Liver (tissue), 9 donors: ENCODE measurements around the gene FSD1. TPM values are rescaled to one million over a fixed set of nuclear protein-coding genes. Genes with fewer than 3 reads are reported as not detected.

Experiments
- DNase-seq: peaks from one replicate; pipeline ENCODE4 v3.0.0-alpha.2; 2017; ENCODE audit warnings: low spot score
- H3K27ac ChIP-seq, 2 donors: one replicate each; pipeline ENCODE4 v1.7.0; 2013; ENCODE audit warnings: inconsistent platforms in 2 of 2, low read length in 2 of 2, control low read depth in 1 of 2, low read depth in 1 of 2, mild to moderate bottlenecking in 1 of 2
- H3K27me3 ChIP-seq, 4 donors: one replicate each; pipeline versions ENCODE4 v1.6.1 to v1.7.0; 2013; ENCODE audit warnings: low read length in 3 of 4, inconsistent platforms in 1 of 4, mild to moderate bottlenecking in 1 of 4, moderate library complexity in 1 of 4; ENCODE audit not compliant: control insufficient read depth in 4 of 4, insufficient read depth in 4 of 4
- H3K36me3 ChIP-seq, 4 donors: one replicate each; pipeline versions ENCODE4 v1.6.1 to v1.7.0; 2013; ENCODE audit warnings: low read length in 3 of 4, mild to moderate bottlenecking in 3 of 4, low read depth in 1 of 4, moderate library complexity in 1 of 4; ENCODE audit not compliant: control insufficient read depth in 4 of 4, insufficient read depth in 3 of 4
- H3K4me1 ChIP-seq, 4 donors: one replicate each; pipeline versions ENCODE4 v1.6.1 to v1.7.0; 2013; ENCODE audit warnings: low read length in 3 of 4, mild to moderate bottlenecking in 3 of 4, moderate library complexity in 1 of 4; ENCODE audit not compliant: control insufficient read depth in 4 of 4, insufficient read depth in 4 of 4
- H3K4me3 ChIP-seq, 3 donors: one replicate each; pipeline versions ENCODE4 v1.6.1 to v1.7.0; 2013; ENCODE audit warnings: low read length in 3 of 3, control low read depth in 1 of 3, low read depth in 1 of 3, mild to moderate bottlenecking in 1 of 3
- H3K9ac ChIP-seq, 2 donors: one replicate each; pipeline ENCODE4 v1.7.0; 2013; ENCODE audit warnings: low read length in 2 of 2, mild to moderate bottlenecking in 2 of 2, moderate library complexity in 2 of 2, control low read depth in 1 of 2, low read depth in 1 of 2
- H3K9me3 ChIP-seq, 4 donors: one replicate each; pipeline versions ENCODE4 v1.6.1 to v1.7.0; 2013; ENCODE audit warnings: low read length in 3 of 4; ENCODE audit not compliant: control insufficient read depth in 4 of 4
- EGR1 ChIP-seq, 2 donors: IDR thresholded peaks; 2 replicates each; pipeline ENCODE4 v1.6.1; 2016 to 2018; ENCODE audit warnings: antibody characterized with exemption in 2 of 2, low read depth in 2 of 2
- FOXA1 ChIP-seq: IDR thresholded peaks from 2 replicates; pipeline ENCODE4 v1.6.1; 2016; ENCODE audit warnings: antibody characterized with exemption
- FOXA2 ChIP-seq: IDR thresholded peaks from 2 replicates; pipeline ENCODE4 v1.6.1; 2016; ENCODE audit warnings: antibody characterized with exemption
- GABPA ChIP-seq, 2 donors: IDR thresholded peaks in 1 of 2; conservative IDR thresholded peaks in 1 of 2; 2 replicates each; pipeline ENCODE4 v1.6.1; 2016; ENCODE audit warnings: antibody characterized with exemption in 2 of 2, mild to moderate bottlenecking in 1 of 2, moderate library complexity in 1 of 2
- HNF4A ChIP-seq, 2 donors: conservative IDR thresholded peaks; 2 replicates each; pipeline ENCODE4 v1.6.1; 2016; ENCODE audit warnings: antibody characterized with exemption in 2 of 2, mild to moderate bottlenecking in 2 of 2
- HNF4G ChIP-seq: IDR thresholded peaks from 2 replicates; pipeline ENCODE4 v1.6.1; 2016; ENCODE audit warnings: antibody characterized with exemption
- JUND ChIP-seq, 2 donors: IDR thresholded peaks; 2 replicates each; pipeline ENCODE4 v1.6.1; 2016; ENCODE audit warnings: antibody characterized with exemption in 2 of 2
- NR2F2 ChIP-seq: IDR thresholded peaks from 2 replicates; pipeline ENCODE4 v1.6.1; 2016; ENCODE audit warnings: antibody characterized with exemption
- RAD21 ChIP-seq, 2 donors: IDR thresholded peaks; 2 replicates each; pipeline ENCODE4 v1.6.1; 2016; ENCODE audit warnings: antibody characterized with exemption in 2 of 2, mild to moderate bottlenecking in 2 of 2
- RXRA ChIP-seq, 2 donors: IDR thresholded peaks; 2 replicates each; pipeline ENCODE4 v1.6.1; 2017 to 2018; ENCODE audit warnings: antibody characterized with exemption in 2 of 2, mild to moderate bottlenecking in 1 of 2
- SP1 ChIP-seq: IDR thresholded peaks from 2 replicates; pipeline ENCODE4 v1.6.1; 2018; ENCODE audit warnings: antibody characterized with exemption, mild to moderate bottlenecking
- TAF1 ChIP-seq: conservative IDR thresholded peaks from 2 replicates; pipeline ENCODE4 v1.6.1; 2016; ENCODE audit warnings: antibody characterized with exemption, mild to moderate bottlenecking
- YY1 ChIP-seq: IDR thresholded peaks from 2 replicates; pipeline ENCODE4 v1.6.1; 2016; ENCODE audit warnings: antibody characterized with exemption, mild to moderate bottlenecking
- WGBS: extraction: QIAGEN DNeasy Blood & Tissue Kit; methylation state at CpG from one replicate; pipeline ENCODE4 v1.1.7; 2013; 5-methylcytosine and 5-hydroxymethylcytosine counted together
- polyA plus RNA-seq, 2 donors: library from polyadenylated mRNA; stranded (reverse) in 1 of 2; unstranded in 1 of 2; fragments of 200-250 nt in 1 of 2; fragments of >200 nt in 1 of 2; fragmentation: Nextera tagmentation in 1 of 2; extraction: Ambion mirVana in 1 of 2; gene quantifications; one replicate each; pipeline versions ENCODE4 v1.2.1 to v1.2.3, GENCODE V29; 2013 to 2015
- total RNA-seq, 2 donors: library from RNA; depleted of rRNA; stranded (reverse); fragments of >200 nt; gene quantifications; one replicate each; pipeline ENCODE4 v1.2.3, GENCODE V29; 2014
- TF ChIP-seq, protein P1 (sequence below): IDR thresholded peaks from 2 replicates; pipeline ENCODE4 v1.6.1; 2016; ENCODE audit warnings: antibody characterized with exemption
- TF ChIP-seq, protein P2 (sequence below): IDR thresholded peaks from 2 replicates; pipeline ENCODE4 v1.6.1; 2016; ENCODE audit warnings: antibody characterized with exemption
- TF ChIP-seq, protein P3 (sequence below): IDR thresholded peaks from 2 replicates; pipeline ENCODE4 v1.6.1; 2016; ENCODE audit warnings: antibody characterized with exemption
- TF ChIP-seq, protein P4 (sequence below): IDR thresholded peaks from 2 replicates; pipeline ENCODE4 v1.6.1; 2016; ENCODE audit warnings: antibody characterized with exemption, mild to moderate bottlenecking
- TF ChIP-seq, protein P5 (sequence below): fragments of 150-350 bp; IDR thresholded peaks from 2 replicates; pipeline ENCODE4 v1.5.1; 2017; ENCODE audit warnings: improper control_type of control experiment, low read depth, low read length; ENCODE audit not compliant: missing input control
- donor health status: healthy.
- donor health status: healthy.
- donor health status: healthy.
- donor health status: healthy.
- donor health status: healthy.

Gene FSD1
- total and polyA plus RNA-seq, 4 donors: 0.05 to 0.92 (median 0.19) TPM; not detected in 1

DNA sequence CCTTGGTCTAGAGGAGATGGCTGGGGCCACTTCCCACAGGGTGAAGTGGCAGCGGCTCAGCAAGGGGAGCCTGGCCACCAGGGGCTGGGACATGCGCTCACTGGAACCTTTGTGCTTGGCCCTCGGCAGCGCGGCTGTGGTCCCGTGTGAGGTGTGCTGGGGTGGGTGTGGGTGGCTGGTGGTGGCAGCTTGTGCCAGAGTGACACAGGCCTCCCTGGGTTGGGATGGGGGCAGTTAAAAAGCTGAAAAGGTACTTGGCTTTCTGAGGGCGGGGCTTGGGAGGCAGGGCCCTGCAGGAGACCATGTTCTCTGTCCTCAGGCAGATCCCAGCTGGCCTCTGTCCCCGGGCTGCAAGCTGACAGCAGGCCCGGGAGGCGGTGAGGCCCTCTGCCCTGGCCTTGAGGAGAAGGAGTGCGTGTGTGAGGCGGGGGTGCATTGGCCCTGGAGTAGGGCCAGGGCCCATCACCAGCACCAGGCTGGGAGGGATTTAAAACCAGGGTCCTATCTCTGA is 56.3 kb downstream of the FSD1 start:
- no peak overlapping the region for H3K4me3 ChIP-seq
- no peak overlapping the region for H3K27ac ChIP-seq
- H3K36me3 ChIP-seq: peaks cover 4 to 62% (median 33%) of the 10 kb centered on the region in 4 donors
- no peak overlapping the region for H3K9ac ChIP-seq
- TF ChIP-seq, protein P1, sequence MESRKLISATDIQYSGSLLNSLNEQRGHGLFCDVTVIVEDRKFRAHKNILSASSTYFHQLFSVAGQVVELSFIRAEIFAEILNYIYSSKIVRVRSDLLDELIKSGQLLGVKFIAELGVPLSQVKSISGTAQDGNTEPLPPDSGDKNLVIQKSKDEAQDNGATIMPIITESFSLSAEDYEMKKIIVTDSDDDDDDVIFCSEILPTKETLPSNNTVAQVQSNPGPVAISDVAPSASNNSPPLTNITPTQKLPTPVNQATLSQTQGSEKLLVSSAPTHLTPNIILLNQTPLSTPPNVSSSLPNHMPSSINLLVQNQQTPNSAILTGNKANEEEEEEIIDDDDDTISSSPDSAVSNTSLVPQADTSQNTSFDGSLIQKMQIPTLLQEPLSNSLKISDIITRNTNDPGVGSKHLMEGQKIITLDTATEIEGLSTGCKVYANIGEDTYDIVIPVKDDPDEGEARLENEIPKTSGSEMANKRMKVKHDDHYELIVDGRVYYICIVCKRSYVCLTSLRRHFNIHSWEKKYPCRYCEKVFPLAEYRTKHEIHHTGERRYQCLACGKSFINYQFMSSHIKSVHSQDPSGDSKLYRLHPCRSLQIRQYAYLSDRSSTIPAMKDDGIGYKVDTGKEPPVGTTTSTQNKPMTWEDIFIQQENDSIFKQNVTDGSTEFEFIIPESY: no peak
- TF ChIP-seq HNF4G (no peak), GABPA (IDR thresholded peaks at IDR 0.05 in 1 of 2, conservative IDR thresholded peaks at IDR 0.05 in 1 of 2) (no peak), SP1 (no peak), FOXA1 (no peak), RAD21 (IDR thresholded peaks at IDR 0.05) (no peak), TAF1 (no peak), NR2F2 (no peak), YY1 (no peak), RXRA (IDR thresholded peaks at IDR 0.05) (no peak), HNF4A (conservative IDR thresholded peaks at IDR 0.05) (no peak), EGR1 (IDR thresholded peaks at IDR 0.05; ENCODE audit: low read depth in 2 of 2) (no peak), JUND (IDR thresholded peaks at IDR 0.05) (no peak), FOXA2 (no peak)
- TF ChIP-seq, protein P2, sequence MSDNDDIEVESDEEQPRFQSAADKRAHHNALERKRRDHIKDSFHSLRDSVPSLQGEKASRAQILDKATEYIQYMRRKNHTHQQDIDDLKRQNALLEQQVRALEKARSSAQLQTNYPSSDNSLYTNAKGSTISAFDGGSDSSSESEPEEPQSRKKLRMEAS: no peak
- TF ChIP-seq, protein P3, sequence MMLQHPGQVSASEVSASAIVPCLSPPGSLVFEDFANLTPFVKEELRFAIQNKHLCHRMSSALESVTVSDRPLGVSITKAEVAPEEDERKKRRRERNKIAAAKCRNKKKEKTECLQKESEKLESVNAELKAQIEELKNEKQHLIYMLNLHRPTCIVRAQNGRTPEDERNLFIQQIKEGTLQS: no peak
- TF ChIP-seq, protein P4, sequence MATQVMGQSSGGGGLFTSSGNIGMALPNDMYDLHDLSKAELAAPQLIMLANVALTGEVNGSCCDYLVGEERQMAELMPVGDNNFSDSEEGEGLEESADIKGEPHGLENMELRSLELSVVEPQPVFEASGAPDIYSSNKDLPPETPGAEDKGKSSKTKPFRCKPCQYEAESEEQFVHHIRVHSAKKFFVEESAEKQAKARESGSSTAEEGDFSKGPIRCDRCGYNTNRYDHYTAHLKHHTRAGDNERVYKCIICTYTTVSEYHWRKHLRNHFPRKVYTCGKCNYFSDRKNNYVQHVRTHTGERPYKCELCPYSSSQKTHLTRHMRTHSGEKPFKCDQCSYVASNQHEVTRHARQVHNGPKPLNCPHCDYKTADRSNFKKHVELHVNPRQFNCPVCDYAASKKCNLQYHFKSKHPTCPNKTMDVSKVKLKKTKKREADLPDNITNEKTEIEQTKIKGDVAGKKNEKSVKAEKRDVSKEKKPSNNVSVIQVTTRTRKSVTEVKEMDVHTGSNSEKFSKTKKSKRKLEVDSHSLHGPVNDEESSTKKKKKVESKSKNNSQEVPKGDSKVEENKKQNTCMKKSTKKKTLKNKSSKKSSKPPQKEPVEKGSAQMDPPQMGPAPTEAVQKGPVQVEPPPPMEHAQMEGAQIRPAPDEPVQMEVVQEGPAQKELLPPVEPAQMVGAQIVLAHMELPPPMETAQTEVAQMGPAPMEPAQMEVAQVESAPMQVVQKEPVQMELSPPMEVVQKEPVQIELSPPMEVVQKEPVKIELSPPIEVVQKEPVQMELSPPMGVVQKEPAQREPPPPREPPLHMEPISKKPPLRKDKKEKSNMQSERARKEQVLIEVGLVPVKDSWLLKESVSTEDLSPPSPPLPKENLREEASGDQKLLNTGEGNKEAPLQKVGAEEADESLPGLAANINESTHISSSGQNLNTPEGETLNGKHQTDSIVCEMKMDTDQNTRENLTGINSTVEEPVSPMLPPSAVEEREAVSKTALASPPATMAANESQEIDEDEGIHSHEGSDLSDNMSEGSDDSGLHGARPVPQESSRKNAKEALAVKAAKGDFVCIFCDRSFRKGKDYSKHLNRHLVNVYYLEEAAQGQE: no peak
- TF ChIP-seq, protein P5, sequence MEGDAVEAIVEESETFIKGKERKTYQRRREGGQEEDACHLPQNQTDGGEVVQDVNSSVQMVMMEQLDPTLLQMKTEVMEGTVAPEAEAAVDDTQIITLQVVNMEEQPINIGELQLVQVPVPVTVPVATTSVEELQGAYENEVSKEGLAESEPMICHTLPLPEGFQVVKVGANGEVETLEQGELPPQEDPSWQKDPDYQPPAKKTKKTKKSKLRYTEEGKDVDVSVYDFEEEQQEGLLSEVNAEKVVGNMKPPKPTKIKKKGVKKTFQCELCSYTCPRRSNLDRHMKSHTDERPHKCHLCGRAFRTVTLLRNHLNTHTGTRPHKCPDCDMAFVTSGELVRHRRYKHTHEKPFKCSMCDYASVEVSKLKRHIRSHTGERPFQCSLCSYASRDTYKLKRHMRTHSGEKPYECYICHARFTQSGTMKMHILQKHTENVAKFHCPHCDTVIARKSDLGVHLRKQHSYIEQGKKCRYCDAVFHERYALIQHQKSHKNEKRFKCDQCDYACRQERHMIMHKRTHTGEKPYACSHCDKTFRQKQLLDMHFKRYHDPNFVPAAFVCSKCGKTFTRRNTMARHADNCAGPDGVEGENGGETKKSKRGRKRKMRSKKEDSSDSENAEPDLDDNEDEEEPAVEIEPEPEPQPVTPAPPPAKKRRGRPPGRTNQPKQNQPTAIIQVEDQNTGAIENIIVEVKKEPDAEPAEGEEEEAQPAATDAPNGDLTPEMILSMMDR: no peak
- WGBS: 57% methylated on average over 12 of the region's 12 CpGs
- H3K9me3 ChIP-seq: no peaks in the 10 kb centered on the region
- H3K4me1 ChIP-seq: peaks cover 0 to 4% (median 0%) of the 10 kb centered on the region in 4 donors
- peak; percentile 34 for DNase-seq
- H3K27me3 ChIP-seq: no peaks in the 10 kb centered on the region
